Activated CD8-positive, alpha-beta T cell treated with anti-CD3 and anti-CD28 coated beads, Interleukin-2, amount 10 ng/mL, durations not matched to agents 7 days and 5 days (primary cell): Measurements from ENCODE around the gene CCDC83. TPM values are rescaled to one million over a fixed set of nuclear protein-coding genes. Genes with fewer than 3 reads are reported as not detected.
"Not testable (repeated sequence)": the region's sequence is repeated elsewhere in the genome, so short reads cannot be mapped to it uniquely, and the experiment has no call there.

Source experiments
- ATAC-seq: fragments of 150-1000 bp; cut with Tn5 transposase; one replicate; pipeline ENCODE4 v1.10.0; 2021; ENCODE audit warnings: moderate library complexity
- CTCF ChIA-PET: fragments of 350-600 bp; sonication (Branson Sonifier 250); formaldehyde crosslinking; loops from one replicate; lab custom pipeline; 2021; ENCODE audit warnings: antibody characterized with exemption; lab: Charles Lee
- POLR2A ChIA-PET: fragments of 350-600 bp; sonication (Branson Sonifier 250); formaldehyde crosslinking; loops from one replicate; lab custom pipeline; 2021; ENCODE audit warnings: antibody characterized with exemption; lab: Charles Lee
- DNase-seq: peaks from one replicate; pipeline ENCODE4 v3.0.0-alpha.2; 2020
- H3K27ac Mint-ChIP-seq: one replicate; pipeline ENCODE4 v1.8.0; 2021; ENCODE audit warnings: mild to moderate bottlenecking, mixed read lengths
- H3K27me3 Mint-ChIP-seq: one replicate; pipeline ENCODE4 v1.8.0; 2021; ENCODE audit warnings: low read depth, mixed read lengths
- H3K36me3 Mint-ChIP-seq: one replicate; pipeline ENCODE4 v1.8.0; 2021; ENCODE audit warnings: low read depth, mixed read lengths
- H3K4me1 Mint-ChIP-seq: one replicate; pipeline ENCODE4 v1.8.0; 2021; ENCODE audit warnings: low read depth, mixed read lengths
- H3K4me3 Mint-ChIP-seq: one replicate; pipeline ENCODE4 v1.8.0; 2021; ENCODE audit warnings: mild to moderate bottlenecking, mixed read lengths
- H3K9me3 Mint-ChIP-seq: one replicate; pipeline ENCODE4 v1.8.0; 2022; ENCODE audit warnings: mixed read lengths; ENCODE audit not compliant: insufficient read depth
- total RNA-seq, 2 experiments: library from RNA; stranded (reverse); gene quantifications; one replicate each; pipeline ENCODE4 v1.2.3, GENCODE V29; 2021

The CCDC83 gene
- total RNA-seq, 2 experiments from 2014 or later = not detected

DNA sequence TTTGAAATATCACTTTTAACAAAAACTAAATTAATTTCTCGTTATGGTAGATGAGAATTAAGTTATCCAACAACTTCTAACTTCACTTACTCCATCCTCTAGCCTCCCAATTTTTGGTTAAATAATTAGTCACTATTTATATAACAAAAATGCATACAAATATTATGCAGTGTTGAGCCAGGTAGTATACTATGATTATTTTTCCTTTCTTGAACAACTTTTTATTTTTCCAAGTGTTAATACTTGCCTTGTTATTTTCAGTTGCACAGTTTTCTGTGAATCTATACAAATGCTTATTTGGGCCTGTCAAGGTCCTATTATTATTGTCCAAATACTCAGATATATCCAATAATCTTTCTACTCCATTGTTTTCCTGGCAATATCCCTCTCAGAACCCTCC, 19.9 kb upstream of the CCDC83 start:
- Mint-ChIP-seq H3K27me3 (no peaks in the 10 kb centered on the region), H3K9me3 (peaks cover 4% of the 10 kb centered on the region), H3K4me1 (no peaks in the 10 kb centered on the region), H3K4me3 (no peak overlapping the region), H3K27ac (no peak overlapping the region), H3K36me3 (no peaks in the 10 kb centered on the region)
- ChIA-PET POLR2A (no interaction called here), CTCF (interaction anchor here (0.9 kb wide), 1 partner anchor 13 kb away, joined by 3 read pairs; no protein-coding TSS in a partner anchor)
- ATAC-seq (no peak), DNase-seq (no peak)

DNA sequence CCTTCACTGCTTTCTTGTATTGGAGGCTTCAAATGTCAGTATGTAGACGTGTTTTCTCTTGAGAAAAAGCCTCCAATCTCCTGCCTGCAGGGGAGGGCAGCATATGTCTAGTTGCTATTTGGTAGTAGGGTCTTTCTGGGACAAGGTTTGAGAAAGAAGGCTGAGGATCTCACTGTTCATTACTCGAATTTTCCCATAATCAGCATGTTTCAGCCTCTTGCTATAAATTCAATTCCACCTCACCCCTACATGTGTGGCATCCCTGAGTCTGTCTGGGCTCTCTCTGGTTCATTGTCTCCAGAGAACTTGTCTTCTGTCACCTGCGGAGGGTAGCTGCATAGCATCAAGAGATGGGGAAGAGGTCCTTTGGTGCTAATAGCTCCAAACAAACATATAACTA, 19.5 kb upstream of the CCDC83 start:
- H3K4me1 Mint-ChIP-seq = no peaks in the 10 kb centered on the region
- H3K9me3 Mint-ChIP-seq = peaks cover 4% of the 10 kb centered on the region
- H3K36me3 Mint-ChIP-seq = no peaks in the 10 kb centered on the region
- no peak for ATAC-seq
- H3K27me3 Mint-ChIP-seq = no peaks in the 10 kb centered on the region
- H3K4me3 Mint-ChIP-seq = no peak overlapping the region
- CTCF ChIA-PET = interaction anchor here (0.9 kb wide), 1 partner anchor 12 kb away, joined by 3 read pairs; no protein-coding TSS in a partner anchor
- POLR2A ChIA-PET = no interaction called here
- no peak for DNase-seq
- H3K27ac Mint-ChIP-seq = no peak overlapping the region

DNA sequence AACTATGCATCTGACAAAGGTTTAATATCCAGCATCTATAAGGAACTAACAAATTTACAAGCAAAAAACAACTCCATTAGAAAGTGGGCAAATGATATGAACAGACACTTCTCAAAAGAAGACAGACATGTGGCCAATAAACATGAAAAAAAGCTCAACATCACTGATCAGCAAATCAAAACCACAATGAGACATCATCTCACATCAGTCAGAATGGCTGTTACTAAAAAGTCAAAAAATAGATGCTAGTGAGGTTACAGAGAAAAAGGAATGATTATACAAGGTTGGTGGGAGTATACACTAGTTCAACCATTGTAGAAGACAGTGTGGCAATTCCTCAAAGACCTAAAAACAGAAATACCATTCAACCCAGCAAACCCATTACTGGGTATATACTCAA, 14.3 kb upstream of the CCDC83 start:
- CTCF ChIA-PET = interaction anchor here (1.8 kb wide), 1 partner anchor 14 kb away, joined by 5 read pairs; the partner anchor contains the start of gene CCDC83
- H3K27ac Mint-ChIP-seq, DNase-seq, H3K4me3 Mint-ChIP-seq, POLR2A ChIA-PET, H3K27me3 Mint-ChIP-seq, H3K36me3 Mint-ChIP-seq, H3K4me1 Mint-ChIP-seq, ATAC-seq, H3K9me3 Mint-ChIP-seq: not testable (repeated sequence)

DNA sequence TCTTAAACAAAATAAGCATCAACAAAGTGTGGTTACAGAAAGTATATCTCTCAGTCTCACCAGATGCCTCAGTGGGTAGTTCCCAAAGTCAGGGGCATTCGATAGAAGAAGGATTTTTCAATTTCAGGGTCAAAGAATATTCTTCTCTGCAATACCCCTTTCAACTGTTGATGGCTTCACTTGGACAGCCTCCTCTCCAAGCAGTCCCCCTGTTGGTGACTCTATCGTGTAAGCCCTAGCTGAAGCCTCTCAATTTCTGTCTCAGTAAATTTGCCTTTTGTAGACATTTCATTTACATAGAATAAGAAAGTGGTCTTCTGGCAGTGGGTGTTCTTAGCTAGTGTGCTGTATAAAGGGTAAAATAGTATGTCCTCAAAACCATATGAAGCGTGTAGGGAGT, 11.3 kb upstream of the CCDC83 start:
- H3K36me3 Mint-ChIP-seq = no peaks in the 10 kb centered on the region
- H3K27ac Mint-ChIP-seq = no peak overlapping the region
- ChIA-PET POLR2A (no interaction called here), CTCF (interaction anchor here (1.1 kb wide), 1 partner anchor 11 kb away, joined by 4 read pairs; the partner anchor contains the start of gene CCDC83)
- H3K9me3 Mint-ChIP-seq = no peaks in the 10 kb centered on the region
- peaks cover 8% of the 10 kb centered on the region for H3K4me1 Mint-ChIP-seq
- DNase-seq = no peak
- no peak overlapping the region for H3K4me3 Mint-ChIP-seq
- H3K27me3 Mint-ChIP-seq = no peaks in the 10 kb centered on the region
- no peak for ATAC-seq

DNA sequence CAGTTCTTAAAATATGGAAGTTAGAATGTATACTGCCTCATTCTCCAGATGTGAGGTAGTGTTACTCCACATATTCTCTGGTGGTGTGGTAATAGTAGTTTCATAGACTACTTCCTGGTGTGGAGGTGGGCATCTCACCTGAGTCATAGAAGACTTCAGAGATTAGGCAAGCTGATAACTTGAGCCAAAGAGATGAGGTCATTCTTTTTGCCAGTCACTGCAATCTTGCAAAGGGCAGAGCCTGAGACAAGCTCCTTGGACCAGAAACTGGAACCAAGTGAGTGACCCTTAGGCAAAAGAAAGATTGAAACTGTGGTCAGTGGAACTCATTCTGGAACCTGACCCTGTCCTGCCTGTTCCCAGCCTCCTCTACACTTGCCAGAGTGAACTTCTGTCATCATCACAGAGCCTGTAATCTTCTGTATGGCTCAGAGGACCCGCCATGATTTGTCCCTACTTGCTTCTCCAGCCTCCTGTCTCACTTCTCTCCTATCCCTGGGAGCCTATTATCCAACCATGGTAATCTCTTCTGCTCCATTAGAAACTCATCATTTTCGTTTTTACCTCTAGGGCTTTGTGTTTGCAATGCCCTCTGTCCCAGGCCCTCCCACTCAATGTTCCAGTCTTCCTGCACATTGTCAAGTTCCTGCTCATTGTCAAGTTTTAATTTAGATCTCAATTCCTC, 10.6 kb upstream of the CCDC83 start:
- Mint-ChIP-seq H3K9me3 (no peaks in the 10 kb centered on the region), H3K27me3 (no peaks in the 10 kb centered on the region), H3K4me3 (no peak overlapping the region), H3K4me1 (peaks cover 8% of the 10 kb centered on the region), H3K27ac (peak overlapping the region; percentile 4), H3K36me3 (no peaks in the 10 kb centered on the region)
- DNase-seq = no peak
- ChIA-PET POLR2A (no interaction called here), CTCF (interaction anchor here (1.1 kb wide), 1 partner anchor 10 kb away, joined by 4 read pairs; the partner anchor contains the start of gene CCDC83)
- ATAC-seq = peak; percentile 36

DNA sequence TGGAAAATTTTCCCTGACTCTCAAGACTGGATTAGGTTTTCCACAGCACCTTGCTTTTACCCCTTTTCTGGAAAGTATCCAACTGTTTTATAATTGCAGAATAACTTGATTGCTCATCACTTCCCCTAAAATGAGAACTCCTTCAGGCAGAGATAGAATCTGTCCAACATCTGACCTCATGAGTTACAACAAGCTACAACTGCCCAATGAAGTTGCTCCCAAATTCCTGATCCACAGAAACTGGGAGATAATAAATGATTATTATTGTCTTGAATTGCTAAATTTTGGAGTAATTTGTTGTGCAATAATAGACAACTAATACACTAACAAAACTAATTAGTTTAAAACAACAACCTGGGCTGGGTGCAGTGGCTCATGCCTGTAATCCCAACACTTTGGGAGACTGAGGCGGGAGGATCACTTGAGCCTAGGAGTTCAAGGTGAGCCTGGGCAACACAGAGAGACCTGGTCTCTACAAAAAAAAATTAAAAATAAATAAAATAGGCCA, 10.0 kb upstream of the CCDC83 start:
- no peak overlapping the region for H3K4me3 Mint-ChIP-seq
- ChIA-PET CTCF (interaction anchor here (1.7 kb wide), 1 partner anchor 10 kb away, joined by 9 read pairs; the partner anchor contains the start of gene CCDC83), POLR2A (no interaction called here)
- no peaks in the 10 kb centered on the region for H3K27me3 Mint-ChIP-seq
- H3K27ac Mint-ChIP-seq = no peak overlapping the region
- H3K36me3 Mint-ChIP-seq = peaks cover 2% of the 10 kb centered on the region
- no peaks in the 10 kb centered on the region for H3K9me3 Mint-ChIP-seq
- peaks cover 8% of the 10 kb centered on the region for H3K4me1 Mint-ChIP-seq
- ATAC-seq (no peak), DNase-seq (no peak)

DNA sequence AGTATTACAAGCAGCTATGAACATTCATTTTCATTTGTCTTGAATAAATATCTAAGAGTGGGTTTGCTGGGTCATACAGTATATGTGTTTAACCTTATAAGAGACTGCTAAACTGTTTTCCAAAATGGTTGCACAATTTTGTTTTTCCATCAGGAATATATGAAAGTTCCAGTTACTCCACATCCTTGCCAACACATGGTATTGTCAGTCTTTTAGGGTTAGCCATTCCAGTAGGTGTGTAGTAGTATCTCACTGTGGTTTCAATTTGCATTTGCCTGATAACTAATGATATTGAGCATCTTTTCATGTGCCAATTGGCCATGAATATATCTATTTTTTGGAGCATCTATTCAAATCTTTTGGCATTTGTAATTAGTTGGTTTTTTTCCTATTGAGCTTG, 7.7 kb upstream of the CCDC83 start:
- CTCF ChIA-PET = interaction anchor here (0.6 kb wide), 2 partner anchors 12 to 467 kb away, joined by 3 read pairs; no protein-coding TSS in a partner anchor
- no peaks in the 10 kb centered on the region for H3K27me3 Mint-ChIP-seq
- no peak overlapping the region for H3K4me3 Mint-ChIP-seq
- DNase-seq (no peak), ATAC-seq (no peak)
- H3K4me1 Mint-ChIP-seq = peaks cover 8% of the 10 kb centered on the region
- H3K9me3 Mint-ChIP-seq = no peaks in the 10 kb centered on the region
- no peak overlapping the region for H3K27ac Mint-ChIP-seq
- POLR2A ChIA-PET = no interaction called here
- H3K36me3 Mint-ChIP-seq = peaks cover 7% of the 10 kb centered on the region

DNA sequence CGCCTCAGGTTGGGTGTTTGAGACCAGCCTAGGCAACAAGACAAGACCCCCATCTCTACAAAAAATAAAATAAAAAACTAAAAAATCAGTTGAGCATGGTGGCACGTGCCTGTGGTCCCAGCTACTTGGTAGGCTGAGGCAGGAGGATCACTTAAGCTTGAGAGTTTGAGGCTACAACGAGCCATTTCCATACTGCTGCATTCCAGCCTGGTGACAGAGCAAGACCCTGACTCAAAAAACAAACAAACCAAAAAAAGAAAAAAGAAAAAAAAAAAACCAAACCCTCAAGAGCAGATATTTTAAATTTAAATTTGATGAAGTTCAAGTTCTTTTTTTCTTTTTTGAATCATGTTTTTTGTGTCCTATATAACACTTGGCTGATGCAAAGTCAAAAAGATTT, 7.2 kb upstream of the CCDC83 start:
- Mint-ChIP-seq H3K36me3 (peaks cover 7% of the 10 kb centered on the region), H3K4me3 (no peak overlapping the region), H3K9me3 (no peaks in the 10 kb centered on the region), H3K27me3 (no peaks in the 10 kb centered on the region), H3K4me1 (peaks cover 8% of the 10 kb centered on the region), H3K27ac (no peak overlapping the region)
- CTCF ChIA-PET = interaction anchor here (0.6 kb wide), 2 partner anchors 12 to 466 kb away, joined by 3 read pairs; no protein-coding TSS in a partner anchor
- POLR2A ChIA-PET = no interaction called here
- ATAC-seq (no peak), DNase-seq (no peak)

DNA sequence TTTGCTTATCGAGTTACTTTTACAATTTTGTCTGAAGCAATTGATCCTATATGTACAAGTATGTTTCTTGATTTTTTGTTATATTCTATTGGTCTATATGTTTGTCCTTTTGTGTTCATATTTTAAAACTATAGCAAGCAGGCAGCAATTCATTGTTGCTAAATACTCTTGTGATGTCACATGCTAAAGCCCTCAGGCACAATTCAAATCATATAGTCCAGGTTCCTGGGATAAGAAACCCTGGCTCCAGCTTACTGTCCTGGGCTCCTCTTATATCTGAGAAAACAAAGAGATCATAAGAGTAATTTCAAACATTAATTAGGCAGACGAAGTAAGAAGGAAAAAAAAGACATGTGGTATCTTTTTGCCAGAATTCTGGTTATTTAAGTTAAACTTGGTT, 6.6 kb upstream of the CCDC83 start:
- peaks cover 7% of the 10 kb centered on the region for H3K36me3 Mint-ChIP-seq
- no peaks in the 10 kb centered on the region for H3K9me3 Mint-ChIP-seq
- H3K4me3 Mint-ChIP-seq = no peak overlapping the region
- DNase-seq (no peak), ATAC-seq (no peak)
- ChIA-PET CTCF (no interaction called here), POLR2A (no interaction called here)
- no peaks in the 10 kb centered on the region for H3K27me3 Mint-ChIP-seq
- peaks cover 8% of the 10 kb centered on the region for H3K4me1 Mint-ChIP-seq
- no peak overlapping the region for H3K27ac Mint-ChIP-seq

DNA sequence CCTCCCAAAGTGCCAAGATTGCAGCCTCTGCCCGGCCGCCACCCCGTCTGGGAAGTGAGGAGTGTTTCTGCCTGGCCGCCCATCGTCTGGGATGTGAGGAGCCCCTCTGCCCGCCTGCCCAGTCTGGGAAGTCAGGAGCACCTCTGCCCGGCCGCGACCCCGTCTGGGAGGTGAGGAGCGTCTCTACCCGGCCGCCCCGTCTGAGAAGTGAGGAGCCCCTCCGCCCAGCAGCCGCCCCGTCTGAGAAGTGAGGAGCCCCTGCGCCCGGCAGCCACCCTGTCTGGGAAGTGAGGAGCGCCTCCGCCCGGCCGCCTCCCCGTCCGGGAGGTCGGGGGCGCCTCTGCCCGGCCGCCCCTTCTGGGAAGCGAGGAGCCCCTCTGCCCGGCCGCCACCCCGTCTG, 2.4 kb upstream of the CCDC83 start:
- CTCF ChIA-PET = interaction anchor here (3.2 to 4.1 kb wide), 2 partner anchors 27 to 159 kb away, joined by 31 to 34 read pairs; no protein-coding TSS in a partner anchor
- ATAC-seq, DNase-seq, H3K4me3 Mint-ChIP-seq, H3K36me3 Mint-ChIP-seq, H3K27me3 Mint-ChIP-seq, H3K9me3 Mint-ChIP-seq, POLR2A ChIA-PET, H3K27ac Mint-ChIP-seq: not testable (repeated sequence)
- peaks cover 13% of the 10 kb centered on the region for H3K4me1 Mint-ChIP-seq

DNA sequence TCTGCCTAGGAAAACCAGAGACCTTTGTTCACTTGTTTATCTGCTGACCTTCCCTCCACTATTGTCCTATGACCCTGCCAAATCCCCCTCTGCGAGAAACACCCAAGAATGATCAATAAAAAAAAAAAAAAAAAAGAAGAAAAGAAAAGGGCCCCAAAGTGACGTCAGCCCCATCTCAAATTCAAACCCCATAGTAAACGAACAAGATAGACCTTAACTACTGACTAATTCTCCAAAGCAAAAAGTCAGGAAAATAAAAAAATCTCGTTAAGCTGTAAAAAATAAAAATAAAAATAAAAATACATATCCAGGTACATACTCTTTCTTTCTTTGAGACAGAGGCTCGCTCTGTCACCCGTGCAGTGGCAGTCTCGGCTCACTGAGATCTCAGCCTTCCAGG, 1.6 kb upstream of the CCDC83 start:
- H3K27ac Mint-ChIP-seq, POLR2A ChIA-PET, DNase-seq, H3K27me3 Mint-ChIP-seq, H3K4me3 Mint-ChIP-seq, H3K36me3 Mint-ChIP-seq, H3K9me3 Mint-ChIP-seq, ATAC-seq: not testable (repeated sequence)
- CTCF ChIA-PET = interaction anchor here (1.9 to 4.1 kb wide), 3 partner anchors 28 to 160 kb away, joined by 5 to 34 read pairs (median 31); no protein-coding TSS in a partner anchor
- H3K4me1 Mint-ChIP-seq = peaks cover 13% of the 10 kb centered on the region

DNA sequence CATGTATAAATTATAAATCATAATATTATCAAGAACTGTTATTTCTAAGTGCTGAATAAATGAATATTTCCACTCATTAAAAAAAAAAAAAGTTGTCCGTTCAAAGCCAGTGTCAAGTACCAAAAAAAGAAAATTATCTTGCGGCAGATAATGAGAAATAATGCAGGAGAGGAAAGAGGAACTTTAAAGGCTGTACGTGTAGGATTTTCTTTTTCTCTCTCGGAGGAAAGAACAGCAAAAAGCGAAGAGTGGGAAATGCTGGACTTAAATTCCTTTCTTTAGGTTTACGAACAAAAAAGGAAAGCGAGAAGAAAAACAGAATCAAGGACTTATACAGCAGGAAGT, 999 bp upstream of the CCDC83 start:
- ChIA-PET POLR2A (interaction anchor here (1.0 to 1.8 kb wide), 5 partner anchors 159 to 592 kb away, joined by 4 to 6 read pairs (median 5); partner anchors contain the start of genes CCDC89, TMEM126A and TMEM126B), CTCF (interaction anchor here (0.7 to 4.1 kb wide), 48 partner anchors 8 to 963 kb away, joined by 3 to 34 read pairs (median 5); partner anchors contain the start of genes CREBZF, HIKESHI and TMEM126A)
- Mint-ChIP-seq H3K36me3 (peaks cover 10% of the 10 kb centered on the region), H3K27ac (peak overlapping the region; percentile 91), H3K4me3 (peak overlapping the region; percentile 84), H3K9me3 (no peaks in the 10 kb centered on the region), H3K27me3 (peaks cover 2% of the 10 kb centered on the region), H3K4me1 (peaks cover 13% of the 10 kb centered on the region)
- no peak for DNase-seq
- no peak for ATAC-seq
